OCI-LY3 (cell line): ENCODE data around the gene DOP1B.

Source experiments
- EZH2phosphoT487 ChIP-seq: fragments of 200-600 bp; shearing (Covaris generic); IDR thresholded peaks from 2 replicates; pipeline ENCODE4 v1.6.1; 2018; ENCODE audit warnings: antibody characterized with exemption, mixed run types, low read depth
- TF ChIP-seq, protein P1 (sequence below): fragments of 200-600, 300-600 bp; sonication (generic); IDR thresholded peaks from 2 replicates; pipeline ENCODE4 v1.5.1; 2014; ENCODE audit warnings: antibody characterized with exemption, low read length, low read depth

DNA sequence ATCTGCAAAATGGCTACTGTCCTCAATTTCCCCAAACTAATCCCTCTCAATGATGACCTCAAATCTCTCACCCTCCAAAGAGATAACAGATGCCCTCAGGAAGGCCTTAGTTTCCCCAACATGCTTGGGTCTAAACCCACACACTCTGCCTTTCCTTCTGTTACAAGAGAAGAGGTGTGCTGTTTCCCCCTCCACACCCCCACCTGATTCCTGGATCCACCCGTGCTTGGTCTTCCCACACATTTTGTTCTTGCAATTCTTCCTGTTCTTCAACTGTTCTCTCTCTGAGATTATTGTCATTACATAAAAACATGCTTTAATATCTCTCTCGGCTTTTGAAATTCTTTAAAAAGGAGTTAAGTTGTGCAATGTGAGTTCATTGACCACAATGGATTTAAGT is 27.4 kb upstream of the DOP1B start:
- TF ChIP-seq, protein P1, sequence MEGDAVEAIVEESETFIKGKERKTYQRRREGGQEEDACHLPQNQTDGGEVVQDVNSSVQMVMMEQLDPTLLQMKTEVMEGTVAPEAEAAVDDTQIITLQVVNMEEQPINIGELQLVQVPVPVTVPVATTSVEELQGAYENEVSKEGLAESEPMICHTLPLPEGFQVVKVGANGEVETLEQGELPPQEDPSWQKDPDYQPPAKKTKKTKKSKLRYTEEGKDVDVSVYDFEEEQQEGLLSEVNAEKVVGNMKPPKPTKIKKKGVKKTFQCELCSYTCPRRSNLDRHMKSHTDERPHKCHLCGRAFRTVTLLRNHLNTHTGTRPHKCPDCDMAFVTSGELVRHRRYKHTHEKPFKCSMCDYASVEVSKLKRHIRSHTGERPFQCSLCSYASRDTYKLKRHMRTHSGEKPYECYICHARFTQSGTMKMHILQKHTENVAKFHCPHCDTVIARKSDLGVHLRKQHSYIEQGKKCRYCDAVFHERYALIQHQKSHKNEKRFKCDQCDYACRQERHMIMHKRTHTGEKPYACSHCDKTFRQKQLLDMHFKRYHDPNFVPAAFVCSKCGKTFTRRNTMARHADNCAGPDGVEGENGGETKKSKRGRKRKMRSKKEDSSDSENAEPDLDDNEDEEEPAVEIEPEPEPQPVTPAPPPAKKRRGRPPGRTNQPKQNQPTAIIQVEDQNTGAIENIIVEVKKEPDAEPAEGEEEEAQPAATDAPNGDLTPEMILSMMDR, result no peak
- no peak for TF ChIP-seq EZH2phosphoT487
